OCI-LY7 (cell line): ENCODE results near the gene LAMA3. TPM values are rescaled to one million over a fixed set of nuclear protein-coding genes. Genes with fewer than 3 reads are reported as not detected.

Source experiments
- BruUV-seq: library from RNA; stranded (reverse); fragments of 400-500 nt; replicated peaks from 2 replicates; lab custom pipeline; 2021; lab: Mats Ljungman, UMichigan
- CTCF ChIA-PET: fragments of 300-600 bp; sonication (Branson Sonifier 250); formaldehyde crosslinking; loops from one replicate; lab custom pipeline; 2022; ENCODE audit warnings: antibody characterized with exemption; ENCODE audit not compliant: unreplicated experiment; lab: Charles Lee
- POLR2A ChIA-PET: fragments of 300-600 bp; sonication (Branson Sonifier 250); formaldehyde crosslinking; loops from one replicate; lab custom pipeline; 2022; ENCODE audit warnings: antibody characterized with exemption; lab: Charles Lee
- DNase-seq: peaks from one replicate; pipeline ENCODE4 v3.0.0-alpha.2; 2015; ENCODE audit warnings: low spot score
- H2AFZ ChIP-seq: fragments of 200-600 bp; sonication (generic), shearing (Covaris generic); 2 replicates; pipeline ENCODE4 v1.6.1; 2014; ENCODE audit warnings: mild to moderate bottlenecking, antibody characterized with exemption, low read length, moderate library complexity
- H3K27ac ChIP-seq: fragments of 200-600 bp; sonication (generic); 2 replicates; pipeline ENCODE4 v1.5.1; 2014; ENCODE audit warnings: mixed run types, low read depth, mild to moderate bottlenecking, moderate library complexity, low read length, inconsistent platforms; ENCODE audit not compliant: poor library complexity, severe bottlenecking
- H3K36me3 ChIP-seq: fragments of 200-600 bp; sonication (generic); 2 replicates; pipeline ENCODE4 v1.6.1; 2014; ENCODE audit warnings: mild to moderate bottlenecking, antibody characterized with exemption, low read length, moderate library complexity, mixed read lengths; ENCODE audit not compliant: insufficient read depth
- H3K4me1 ChIP-seq: fragments of 200-600 bp; sonication (generic); 2 replicates; pipeline ENCODE4 v1.5.1; 2014; ENCODE audit warnings: mild to moderate bottlenecking, low read length; ENCODE audit not compliant: insufficient read depth, poor library complexity, severe bottlenecking
- H3K4me2 ChIP-seq: fragments of 200-600 bp; sonication (generic); 2 replicates; pipeline ENCODE4 v1.6.1; 2014; ENCODE audit warnings: mild to moderate bottlenecking, low read length
- H3K4me3 ChIP-seq: fragments of 200-600 bp; sonication (generic); 2 replicates; pipeline ENCODE4 v1.5.1; 2014; ENCODE audit warnings: mild to moderate bottlenecking, low read depth, low read length; ENCODE audit not compliant: poor library complexity, severe bottlenecking
- H3K79me2 ChIP-seq: fragments of 200-600 bp; sonication (generic); 2 replicates; pipeline ENCODE4 v1.6.1; 2016; ENCODE audit warnings: low read depth, mild to moderate bottlenecking, low read length, moderate library complexity, mixed read lengths; ENCODE audit not compliant: insufficient read depth
- H3K9me2 ChIP-seq: fragments of 200-600 bp; sonication (generic); 2 replicates; pipeline ENCODE4 v1.6.1; 2016; ENCODE audit warnings: mild to moderate bottlenecking, low read length, mixed read lengths; ENCODE audit not compliant: insufficient read depth
- H3K9me3 ChIP-seq: fragments of 200-600 bp; sonication (generic); 2 replicates; pipeline ENCODE4 v1.6.1; 2014; ENCODE audit warnings: mild to moderate bottlenecking, mixed run types, low read length, mixed read lengths
- H4K20me1 ChIP-seq: fragments of 200-600 bp; sonication (generic); 2 replicates; pipeline ENCODE4 v1.6.1; 2014; ENCODE audit warnings: mild to moderate bottlenecking, antibody characterized with exemption, low read length, moderate library complexity, mixed read lengths; ENCODE audit not compliant: insufficient read depth
- CTCF ChIP-seq: fragments of 200-600 bp; sonication (generic); conservative IDR thresholded peaks from 2 replicates; pipeline ENCODE4 v1.5.1; 2014; ENCODE audit warnings: mild to moderate bottlenecking, antibody characterized with exemption, low read length, moderate library complexity, mixed read lengths
- EZH2phosphoT487 ChIP-seq: fragments of 200-600 bp; sonication (generic); IDR thresholded peaks from 2 replicates; pipeline ENCODE4 v1.6.1; 2018; ENCODE audit warnings: low read depth, borderline replicate concordance, mild to moderate bottlenecking, mixed run types, antibody characterized with exemption, low read length, moderate library complexity, mixed read lengths
- intact Hi-C: fragments of 100-400 bp; cut with micrococcal nuclease; formaldehyde crosslinking; loops from one replicate; pipeline ENCODE4 v1.10.0; 2022; ENCODE audit not compliant: unreplicated experiment
- total RNA-seq, 2 experiments: library from RNA; depleted of rRNA in 1 of 2; stranded (reverse); fragments of >200 nt in 1 of 2; shearing (Covaris generic) in 1 of 2; gene quantifications; 2 replicates each; pipeline ENCODE4 v1.2.3, GENCODE V29; 2014 to 2022

Gene LAMA3
- total RNA-seq, 2 experiments from 2014 or later, result 0.16 to 1.6 TPM

DNA sequence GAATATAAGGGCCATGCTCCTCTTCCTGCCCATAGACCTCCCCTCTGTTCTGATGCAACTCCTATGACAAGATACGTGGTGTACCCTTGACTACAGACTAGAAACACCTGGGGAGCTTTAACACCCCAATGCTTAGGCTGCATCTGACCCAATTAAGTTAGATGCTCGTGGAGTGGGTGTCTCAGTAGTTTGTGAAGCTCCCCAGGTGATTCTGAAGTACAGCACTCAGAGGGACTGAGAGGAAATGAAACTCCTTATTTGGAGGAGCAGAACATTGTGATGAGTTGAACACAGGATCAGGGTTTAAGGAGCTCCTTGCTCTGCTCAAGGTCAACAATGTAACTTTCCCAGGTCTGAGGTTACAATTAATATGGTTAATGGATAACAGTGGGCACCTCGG lies 245.0 kb downstream of the LAMA3 start:
- Histone ChIP-seq H3K27ac (peak overlapping the region; percentile 21), H3K4me2 (peak overlapping the region; percentile 14; the same call in 1 of the 2 replicates), H4K20me1 (no peaks in the 10 kb centered on the region), H3K79me2 (no peaks in the 10 kb centered on the region), H3K4me3 (no peak overlapping the region), H3K9me3 (no peaks in the 10 kb centered on the region), H2AFZ (peak overlapping the region; percentile 7; the same call in 1 of the 2 replicates), H3K9me2 (no peaks in the 10 kb centered on the region), H3K36me3 (no peaks in the 10 kb centered on the region), H3K4me1 (peaks cover 37% of the 10 kb centered on the region)
- ChIA-PET CTCF (no interaction called here), POLR2A (interaction anchor here (0.5 to 1.5 kb wide), 9 partner anchors 9 to 788 kb away, joined by 3 to 7 read pairs (median 3); no protein-coding TSS in a partner anchor)
- peak; percentile 67 for DNase-seq
- intact Hi-C loops, result loop anchor here (2.0 kb wide), 1 partner anchor 75 kb away; no protein-coding TSS in a partner anchor
- no TSS peak for BruUV-seq
- TF ChIP-seq EZH2phosphoT487, result no peak
- TF ChIP-seq CTCF, result no peak

- Histone ChIP-seq H4K20me1 (no peaks in the 10 kb centered on the region), H3K27ac (no peak overlapping the region), H3K9me2 (no peaks in the 10 kb centered on the region), H3K4me2 (0 out of 2 replicates have a peak overlapping the region, but pooled peaks have one; percentile 14), H3K36me3 (no peaks in the 10 kb centered on the region), H2AFZ (peak overlapping the region; percentile 7; the same call in 1 of the 2 replicates), H3K9me3 (no peaks in the 10 kb centered on the region), H3K4me3 (no peak overlapping the region), H3K4me1 (peaks cover 37% of the 10 kb centered on the region), H3K79me2 (no peaks in the 10 kb centered on the region)
- TF ChIP-seq EZH2phosphoT487, result no peak
- no peak for TF ChIP-seq CTCF
- BruUV-seq, result no TSS peak
- DNase-seq, result no peak
- intact Hi-C loops, result loop anchor here (2.0 kb wide), 1 partner anchor 74 kb away; no protein-coding TSS in a partner anchor
- CTCF ChIA-PET, result no interaction called here
- POLR2A ChIA-PET, result interaction anchor here (0.5 to 1.4 kb wide), 5 partner anchors 11 to 370 kb away, joined by 3 to 7 read pairs (median 4); no protein-coding TSS in a partner anchor
These were observed 245.6 kb downstream of the LAMA3 start for GRCh38 chr18:23934863-23935262.

- intact Hi-C loops, result loop anchor here (2.0 kb wide), 1 partner anchor 73 kb away; no protein-coding TSS in a partner anchor
- Histone ChIP-seq H2AFZ (no peak overlapping the region), H3K4me2 (peak overlapping the region; percentile 15; the same call in 1 of the 2 replicates), H3K9me3 (no peaks in the 10 kb centered on the region), H3K4me3 (no peak overlapping the region), H3K4me1 (peaks cover 37% of the 10 kb centered on the region), H3K36me3 (no peaks in the 10 kb centered on the region), H3K79me2 (no peaks in the 10 kb centered on the region), H4K20me1 (no peaks in the 10 kb centered on the region), H3K27ac (no peak overlapping the region), H3K9me2 (no peaks in the 10 kb centered on the region)
- DNase-seq, result peak; percentile 35
- CTCF ChIA-PET, result no interaction called here
- no TSS peak for BruUV-seq
- TF ChIP-seq CTCF, result no peak
- TF ChIP-seq EZH2phosphoT487, result no peak
- POLR2A ChIA-PET, result no interaction called here
These were observed 246.6 kb downstream of the LAMA3 start for GRCh38 chr18:23935804-23936203.
